OCI-LY1 (cell line): ENCODE data around the gene LDLRAD4.

Experiments
- H2AFZ ChIP-seq: fragments of 200-600 bp; sonication (generic), shearing (Covaris generic); 2 replicates; pipeline ENCODE4 v1.6.0; 2014; ENCODE audit warnings: antibody characterized with exemption, mild to moderate bottlenecking, low read length
- H3F3A ChIP-seq: fragments of 200-600 bp; sonication (generic), shearing (Covaris generic); 2 replicates; pipeline ENCODE4 v1.6.0; 2014; ENCODE audit warnings: mild to moderate bottlenecking, antibody characterized with exemption, low read length, moderate library complexity; ENCODE audit not compliant: insufficient read depth
- H3K27ac ChIP-seq: fragments of 200-600 bp; sonication (generic); 2 replicates; pipeline ENCODE4 v1.5.1; 2014; ENCODE audit warnings: low read length, mixed run types, mild to moderate bottlenecking, low read depth; ENCODE audit not compliant: poor library complexity, severe bottlenecking
- H3K27me3 ChIP-seq: fragments of 200-600 bp; sonication (generic); 2 replicates; pipeline ENCODE4 v1.6.0; 2014; ENCODE audit warnings: antibody characterized with exemption, mild to moderate bottlenecking, low read length, moderate library complexity; ENCODE audit not compliant: insufficient read depth
- H3K36me3 ChIP-seq: fragments of 200-600 bp; sonication (generic); 2 replicates; pipeline ENCODE4 v1.6.1; 2014; ENCODE audit warnings: mild to moderate bottlenecking, antibody characterized with exemption, low read length, moderate library complexity, mixed read lengths; ENCODE audit not compliant: insufficient read depth
- H3K4me1 ChIP-seq: fragments of 200-600 bp; sonication (generic); 2 replicates; pipeline ENCODE4 v1.5.1; 2014; ENCODE audit warnings: mild to moderate bottlenecking, low read length, moderate library complexity; ENCODE audit not compliant: insufficient read depth, severe bottlenecking
- H3K4me2 ChIP-seq: fragments of 200-600 bp; sonication (generic), shearing (Covaris generic); 2 replicates; pipeline ENCODE4 v1.6.1; 2014; ENCODE audit warnings: low read length
- H3K4me3 ChIP-seq: fragments of 200-600 bp; sonication (generic); 2 replicates; pipeline ENCODE4 v1.5.1; 2014; ENCODE audit warnings: low read length, low read depth, mild to moderate bottlenecking, mixed read lengths; ENCODE audit not compliant: poor library complexity, severe bottlenecking
- H3K79me2 ChIP-seq: fragments of 200-600 bp; shearing (Covaris generic); 2 replicates; pipeline ENCODE4 v1.6.1; 2016; ENCODE audit warnings: mixed run types, low read length, mixed read lengths; ENCODE audit not compliant: insufficient read depth
- H3K9ac ChIP-seq: fragments of 200-600 bp; sonication (generic), shearing (Covaris generic); 2 replicates; pipeline ENCODE4 v1.6.1; 2014; ENCODE audit warnings: mild to moderate bottlenecking, low read length, mixed read lengths
- H3K9me2 ChIP-seq: fragments of 200-600 bp; sonication (generic), shearing (Covaris generic); 2 replicates; pipeline ENCODE4 v1.6.1; 2014; ENCODE audit warnings: low read depth, mild to moderate bottlenecking, low read length, mixed read lengths
- H3K9me3 ChIP-seq: fragments of 200-600 bp; shearing (Covaris generic); 2 replicates; pipeline ENCODE4 v1.6.1; 2014; ENCODE audit warnings: low read length, mixed read lengths
- H4K20me1 ChIP-seq: fragments of 200-600 bp; sonication (generic), shearing (Covaris generic); 2 replicates; pipeline ENCODE4 v1.6.0; 2016; ENCODE audit warnings: mild to moderate bottlenecking, low read length; ENCODE audit not compliant: insufficient read depth
- EZH2 ChIP-seq: fragments of 200-600 bp; sonication (generic), shearing (Covaris generic); IDR thresholded peaks from 2 replicates; pipeline ENCODE4 v1.8.0; 2017; ENCODE audit warnings: borderline replicate concordance, mixed run types, mild to moderate bottlenecking, antibody characterized with exemption, low read length, moderate library complexity, mixed read lengths
- TF ChIP-seq, protein P1 (sequence below): fragments of 200-600 bp; sonication (generic), shearing (Covaris generic); IDR thresholded peaks from 2 replicates; pipeline ENCODE4 v1.5.1; 2017; ENCODE audit warnings: mild to moderate bottlenecking, antibody characterized with exemption, low read length, moderate library complexity, mixed read lengths

Gene LDLRAD4

DNA sequence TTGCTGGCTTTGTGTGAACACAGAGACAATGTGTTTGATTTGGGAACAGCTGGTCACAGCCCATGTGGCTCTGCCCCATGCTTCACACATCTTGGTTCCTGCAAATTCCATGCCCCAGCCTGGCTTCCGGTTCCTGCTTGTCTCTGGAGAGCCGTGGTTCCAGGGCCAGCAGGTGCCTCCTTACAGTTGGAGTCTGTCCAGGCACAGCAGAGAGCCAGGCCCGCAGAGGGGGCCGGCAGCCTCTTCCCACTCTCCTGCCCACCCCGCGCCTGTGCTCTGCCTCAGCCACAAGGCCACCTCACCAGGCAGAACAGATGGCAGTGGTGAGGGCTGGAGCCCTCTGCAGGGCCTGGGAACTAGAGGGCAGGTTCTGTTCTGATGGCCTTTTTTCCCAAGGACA, 81.5 kb downstream of the LDLRAD4 start:
- Histone ChIP-seq H2AFZ (no peak overlapping the region), H3K4me2 (no peak overlapping the region), H3K27me3 (peaks cover 26% of the 10 kb centered on the region), H3K27ac (no peak overlapping the region), H3K9me2 (no peaks in the 10 kb centered on the region), H4K20me1 (no peaks in the 10 kb centered on the region), H3K9ac (no peak overlapping the region), H3K4me3 (no peak overlapping the region), H3K4me1 (no peaks in the 10 kb centered on the region), H3K79me2 (no peaks in the 10 kb centered on the region), H3F3A (no peaks in the 10 kb centered on the region), H3K36me3 (no peaks in the 10 kb centered on the region), H3K9me3 (0 out of 2 replicates have a peak, but pooled peaks cover under 1% of the 10 kb centered on the region)
- TF ChIP-seq, protein P1, sequence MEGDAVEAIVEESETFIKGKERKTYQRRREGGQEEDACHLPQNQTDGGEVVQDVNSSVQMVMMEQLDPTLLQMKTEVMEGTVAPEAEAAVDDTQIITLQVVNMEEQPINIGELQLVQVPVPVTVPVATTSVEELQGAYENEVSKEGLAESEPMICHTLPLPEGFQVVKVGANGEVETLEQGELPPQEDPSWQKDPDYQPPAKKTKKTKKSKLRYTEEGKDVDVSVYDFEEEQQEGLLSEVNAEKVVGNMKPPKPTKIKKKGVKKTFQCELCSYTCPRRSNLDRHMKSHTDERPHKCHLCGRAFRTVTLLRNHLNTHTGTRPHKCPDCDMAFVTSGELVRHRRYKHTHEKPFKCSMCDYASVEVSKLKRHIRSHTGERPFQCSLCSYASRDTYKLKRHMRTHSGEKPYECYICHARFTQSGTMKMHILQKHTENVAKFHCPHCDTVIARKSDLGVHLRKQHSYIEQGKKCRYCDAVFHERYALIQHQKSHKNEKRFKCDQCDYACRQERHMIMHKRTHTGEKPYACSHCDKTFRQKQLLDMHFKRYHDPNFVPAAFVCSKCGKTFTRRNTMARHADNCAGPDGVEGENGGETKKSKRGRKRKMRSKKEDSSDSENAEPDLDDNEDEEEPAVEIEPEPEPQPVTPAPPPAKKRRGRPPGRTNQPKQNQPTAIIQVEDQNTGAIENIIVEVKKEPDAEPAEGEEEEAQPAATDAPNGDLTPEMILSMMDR: no peak
- no peak for TF ChIP-seq EZH2

DNA sequence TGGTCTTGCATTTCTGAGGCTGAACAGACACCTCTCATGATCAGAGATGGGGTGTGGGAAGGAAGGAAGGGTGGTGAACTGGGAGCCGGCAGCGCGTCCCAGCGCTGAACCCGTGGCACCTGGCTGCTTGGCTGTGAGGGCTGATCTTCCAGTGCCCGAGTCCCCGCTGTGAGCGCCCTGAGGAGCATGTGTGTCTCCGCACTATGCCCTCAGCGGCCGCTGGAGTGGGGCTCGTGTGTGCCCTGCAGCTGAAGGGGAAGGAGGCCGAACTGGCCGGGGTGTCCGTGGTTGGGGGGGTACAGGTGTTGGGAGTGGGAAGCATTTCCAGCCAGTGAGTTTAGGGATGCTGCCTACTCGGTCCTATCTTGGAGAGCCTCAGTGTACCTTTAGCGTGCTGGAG, 82.2 kb downstream of the LDLRAD4 start:
- no peaks in the 10 kb centered on the region for H3K79me2 ChIP-seq
- no peak overlapping the region for H3K27ac ChIP-seq
- H3K4me2 ChIP-seq: no peak overlapping the region
- TF ChIP-seq, protein P1: no peak
- no peak for TF ChIP-seq EZH2
- no peaks in the 10 kb centered on the region for H3K4me1 ChIP-seq
- no peaks in the 10 kb centered on the region for H3K9me2 ChIP-seq
- no peak overlapping the region for H3K9ac ChIP-seq
- no peak overlapping the region for H3K4me3 ChIP-seq
- no peaks in the 10 kb centered on the region for H3F3A ChIP-seq
- H4K20me1 ChIP-seq: no peaks in the 10 kb centered on the region
- no peaks in the 10 kb centered on the region for H3K36me3 ChIP-seq
- peaks cover 8% of the 10 kb centered on the region for H3K9me3 ChIP-seq
- H3K27me3 ChIP-seq: peaks cover 31% of the 10 kb centered on the region
- H2AFZ ChIP-seq: no peak overlapping the region

DNA sequence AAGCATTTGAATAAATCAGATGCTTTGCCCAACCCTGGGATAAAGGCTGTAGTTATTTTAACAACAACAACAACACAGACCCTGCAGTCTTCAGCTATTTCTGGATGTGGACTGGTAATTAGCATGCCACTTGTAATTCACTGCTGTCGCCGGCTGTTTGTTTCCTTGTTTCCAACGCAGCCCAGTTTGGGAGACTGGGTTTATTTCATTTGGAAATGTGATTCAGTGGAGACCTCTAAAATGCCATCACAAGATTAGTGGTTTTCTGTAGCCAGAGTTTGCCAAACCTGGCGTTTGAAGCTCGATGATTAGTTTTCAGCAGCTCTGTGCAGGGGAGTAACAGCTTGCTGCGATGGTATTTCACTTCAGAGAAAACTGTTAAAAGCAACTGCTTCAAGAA, 83.5 kb downstream of the LDLRAD4 start:
- Histone ChIP-seq H3K9ac (no peak overlapping the region), H3F3A (no peaks in the 10 kb centered on the region), H3K9me3 (peaks cover 10% of the 10 kb centered on the region), H3K27ac (no peak overlapping the region), H3K4me2 (no peak overlapping the region), H3K9me2 (no peaks in the 10 kb centered on the region), H3K27me3 (peaks cover 38% of the 10 kb centered on the region), H4K20me1 (no peaks in the 10 kb centered on the region), H2AFZ (no peak overlapping the region), H3K4me1 (no peaks in the 10 kb centered on the region), H3K79me2 (no peaks in the 10 kb centered on the region), H3K36me3 (no peaks in the 10 kb centered on the region), H3K4me3 (no peak overlapping the region)
- TF ChIP-seq EZH2: no peak
- TF ChIP-seq, protein P1: no peak
